HepG2 (cell line): ENCODE measurements around the gene TCF23. TPM values are rescaled to one million over a fixed set of nuclear protein-coding genes. Genes with fewer than 3 reads are reported as not detected.

Experiments used
- DMTF1 ChIP-seq: sonication (generic); formaldehyde crosslinking; IDR thresholded peaks from 2 replicates; pipeline ENCODE4 v1.4.0; 2020; ENCODE audit warnings: mild to moderate bottlenecking, missing genetic modification reagents
- ISL2 ChIP-seq: sonication (generic); formaldehyde crosslinking; IDR thresholded peaks from 2 replicates; pipeline ENCODE4 v1.5.0; 2020; ENCODE audit warnings: missing genetic modification reagents
- KDM5A ChIP-seq: fragments of 200-600 bp; sonication (generic); IDR thresholded peaks from 2 replicates; pipeline ENCODE4 v1.7.0; 2018; ENCODE audit warnings: antibody characterized with exemption, mild to moderate bottlenecking, low read length, borderline replicate concordance
- MYPOP ChIP-seq: sonication (generic); formaldehyde crosslinking; IDR thresholded peaks from 2 replicates; pipeline ENCODE4 v1.8.1; 2023; ENCODE audit warnings: mild to moderate bottlenecking, moderate library complexity, missing genetic modification reagents
- SAFB2 ChIP-seq: sonication (generic); formaldehyde crosslinking; IDR thresholded peaks from 2 replicates; pipeline ENCODE4 v1.5.1; 2020; ENCODE audit warnings: missing genetic modification reagents, low read depth, mild to moderate bottlenecking, borderline replicate concordance
- TCF7 ChIP-seq: sonication (generic); IDR thresholded peaks from 2 replicates; pipeline ENCODE4 v1.6.1; 2016; ENCODE audit warnings: antibody characterized with exemption, low read depth
- ZBTB49 ChIP-seq: sonication (generic); formaldehyde crosslinking; IDR thresholded peaks from 2 replicates; pipeline ENCODE4 v1.4.0; 2020; ENCODE audit warnings: missing genetic modification reagents, borderline replicate concordance
- ZFAT ChIP-seq: sonication (generic); formaldehyde crosslinking; conservative IDR thresholded peaks from 2 replicates; pipeline ENCODE4 v1.8.1; 2023; ENCODE audit warnings: missing genetic modification reagents, inconsistent platforms
- ZGPAT ChIP-seq: IDR thresholded peaks from 2 replicates; pipeline ENCODE4 v1.6.1; 2016; ENCODE audit warnings: mild to moderate bottlenecking
- ZKSCAN1 ChIP-seq: fragments of 150-350 bp; IDR thresholded peaks from 2 replicates; pipeline ENCODE4 v1.6.1; 2014; ENCODE audit warnings: low read length
- ZNF343 ChIP-seq: sonication (generic); formaldehyde crosslinking; IDR thresholded peaks from 2 replicates; pipeline ENCODE4 v1.4.0; 2020; ENCODE audit warnings: mild to moderate bottlenecking, missing genetic modification reagents
- ZNF639 ChIP-seq: conservative IDR thresholded peaks from 2 replicates; pipeline ENCODE4 v1.6.1; 2018; ENCODE audit warnings: missing genetic modification reagents
- ZNF780A ChIP-seq: sonication (generic); formaldehyde crosslinking; IDR thresholded peaks from 2 replicates; pipeline ENCODE4 v1.8.0; 2022; ENCODE audit warnings: mild to moderate bottlenecking, missing genetic modification reagents, moderate library complexity
- polyA plus RNA-seq, 8 experiments: library from polyadenylated mRNA; depleted of rRNA in 3 of 8; stranded (reverse) in 7 of 8; unstranded in 1 of 8; fragments of >200 nt; fragmentation: Illumina TruSeq in 4 of 8; extraction: Trizol in 4 of 8; gene quantifications; 2 replicates each; pipeline versions ENCODE4 v1.2.1 to v1.2.3, GENCODE V29; 2011 to 2016; ENCODE audit warnings: low read depth in 4 of 8, missing spikeins in 1 of 8, mixed read lengths in 1 of 8; ENCODE audit not compliant: insufficient read depth in 1 of 8
- total RNA-seq, 5 experiments: library from RNA; depleted of rRNA; stranded (reverse); fragments of >200 nt; fragmentation: Illumina TruSeq; extraction: Trizol; gene quantifications; 2 replicates each; pipeline ENCODE4 v1.2.3, GENCODE V29; 2016; ENCODE audit warnings: low read depth in 1 of 5
- TF ChIP-seq, protein P1 (sequence below): sonication (generic); formaldehyde crosslinking; IDR thresholded peaks from 2 replicates; pipeline ENCODE4 v1.4.0; 2020; ENCODE audit warnings: missing genetic modification reagents, borderline replicate concordance
- TF ChIP-seq, protein P2 (sequence below): sonication (generic); formaldehyde crosslinking; IDR thresholded peaks from 2 replicates; pipeline ENCODE4 v1.4.0; 2020; ENCODE audit warnings: mild to moderate bottlenecking, missing genetic modification reagents, borderline replicate concordance

The TCF23 gene
- total and polyA plus RNA-seq, 2 of the 13 experiments (the other 11 are each of a cell fraction or from before 2014, with no cell fraction given): 0.02 to 1.4 TPM

DNA sequence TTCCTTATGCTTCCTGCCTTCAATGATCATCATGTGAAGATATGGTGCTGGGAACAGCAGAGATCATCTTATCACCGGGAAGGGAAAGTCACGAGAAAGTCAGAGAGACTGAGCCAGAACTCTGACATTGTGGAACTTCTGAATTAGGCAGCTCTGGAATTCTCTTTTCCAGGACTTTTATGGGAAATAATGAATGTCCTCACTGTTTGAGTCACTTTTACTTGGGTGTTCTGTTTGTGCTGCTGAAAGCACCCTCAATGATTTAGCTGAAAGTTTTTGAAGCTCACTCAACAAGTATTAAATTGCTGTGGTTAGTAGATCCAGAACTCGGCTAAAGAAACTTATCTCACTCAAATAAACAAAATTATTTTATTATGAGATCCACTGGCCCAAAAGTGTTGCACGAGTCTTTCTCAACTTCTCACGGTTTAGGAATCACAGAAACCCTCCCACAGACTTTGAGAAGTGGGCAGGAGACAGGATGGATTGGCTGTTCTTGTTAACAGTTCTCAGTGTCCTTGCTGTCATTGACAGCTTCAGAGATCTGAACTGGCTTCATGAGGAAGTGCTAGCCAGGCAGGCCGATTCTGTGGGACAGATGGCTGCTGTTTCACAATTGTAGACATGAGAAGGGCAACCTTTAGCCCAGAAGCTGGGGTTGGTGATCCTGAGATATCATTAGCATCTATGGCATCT, 36.7 kb downstream of the TCF23 start (continued):
- TF ChIP-seq, protein P1, sequence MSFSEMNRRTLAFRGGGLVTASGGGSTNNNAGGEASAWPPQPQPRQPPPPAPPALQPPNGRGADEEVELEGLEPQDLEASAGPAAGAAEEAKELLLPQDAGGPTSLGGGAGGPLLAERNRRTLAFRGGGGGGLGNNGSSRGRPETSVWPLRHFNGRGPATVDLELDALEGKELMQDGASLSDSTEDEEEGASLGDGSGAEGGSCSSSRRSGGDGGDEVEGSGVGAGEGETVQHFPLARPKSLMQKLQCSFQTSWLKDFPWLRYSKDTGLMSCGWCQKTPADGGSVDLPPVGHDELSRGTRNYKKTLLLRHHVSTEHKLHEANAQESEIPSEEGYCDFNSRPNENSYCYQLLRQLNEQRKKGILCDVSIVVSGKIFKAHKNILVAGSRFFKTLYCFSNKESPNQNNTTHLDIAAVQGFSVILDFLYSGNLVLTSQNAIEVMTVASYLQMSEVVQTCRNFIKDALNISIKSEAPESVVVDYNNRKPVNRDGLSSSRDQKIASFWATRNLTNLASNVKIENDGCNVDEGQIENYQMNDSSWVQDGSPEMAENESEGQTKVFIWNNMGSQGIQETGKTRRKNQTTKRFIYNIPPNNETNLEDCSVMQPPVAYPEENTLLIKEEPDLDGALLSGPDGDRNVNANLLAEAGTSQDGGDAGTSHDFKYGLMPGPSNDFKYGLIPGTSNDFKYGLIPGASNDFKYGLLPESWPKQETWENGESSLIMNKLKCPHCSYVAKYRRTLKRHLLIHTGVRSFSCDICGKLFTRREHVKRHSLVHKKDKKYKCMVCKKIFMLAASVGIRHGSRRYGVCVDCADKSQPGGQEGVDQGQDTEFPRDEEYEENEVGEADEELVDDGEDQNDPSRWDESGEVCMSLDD (CRISPR knock-in tag): no peak
- TF ChIP-seq ZNF780A (no peak), ZNF343 (CRISPR knock-in tag) (no peak), ZBTB49 (no peak), KDM5A (no peak), DMTF1 (CRISPR knock-in tag) (no peak), ZFAT (no peak), ZNF639 (no peak), MYPOP (CRISPR knock-in tag) (no peak), ZGPAT (CRISPR knock-in tag) (0 out of 2 replicates have a peak, but pooled peaks have one; percentile 36), ZKSCAN1 (no peak), ISL2 (peak; percentile 48; the same call in 1 of the 2 replicates), SAFB2 (no peak), TCF7 (no peak)
- TF ChIP-seq, protein P2, sequence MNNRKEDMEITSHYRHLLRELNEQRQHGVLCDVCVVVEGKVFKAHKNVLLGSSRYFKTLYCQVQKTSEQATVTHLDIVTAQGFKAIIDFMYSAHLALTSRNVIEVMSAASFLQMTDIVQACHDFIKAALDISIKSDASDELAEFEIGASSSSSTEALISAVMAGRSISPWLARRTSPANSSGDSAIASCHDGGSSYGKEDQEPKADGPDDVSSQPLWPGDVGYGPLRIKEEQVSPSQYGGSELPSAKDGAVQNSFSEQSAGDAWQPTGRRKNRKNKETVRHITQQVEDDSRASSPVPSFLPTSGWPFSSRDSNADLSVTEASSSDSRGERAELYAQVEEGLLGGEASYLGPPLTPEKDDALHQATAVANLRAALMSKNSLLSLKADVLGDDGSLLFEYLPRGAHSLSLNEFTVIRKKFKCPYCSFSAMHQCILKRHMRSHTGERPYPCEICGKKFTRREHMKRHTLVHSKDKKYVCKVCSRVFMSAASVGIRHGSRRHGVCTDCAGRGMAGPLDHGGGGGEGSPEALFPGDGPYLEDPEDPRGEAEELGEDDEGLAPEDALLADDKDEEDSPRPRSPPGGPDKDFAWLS (CRISPR knock-in tag): no peak
